GM19463 (cell line): Measurements from ENCODE around the gene GRK3.
"Not testable (repeated sequence)": the region's sequence is repeated elsewhere in the genome, so short reads cannot be mapped to it uniquely, and the experiment has no call there.

Source experiments
- ATAC-seq: cut with Tn5 transposase; IDR thresholded peaks from one replicate; pipeline ENCODE4 v1.9.1; 2021; ENCODE audit warnings: mild to moderate bottlenecking, moderate library complexity; ENCODE audit not compliant: unreplicated experiment

The GRK3 gene

GRCh38 chr22:25570486-25570885, 6.0 kb downstream of the GRK3 start:
- no peak for ATAC-seq

GRCh38 chr22:25571969-25572707, 7.7 kb downstream of the GRK3 start:
- ATAC-seq: not testable (repeated sequence)

- peak; percentile 76 for ATAC-seq
Observed at GRCh38 chr22:25572708-25573171, 8.3 kb downstream of the GRK3 start.

GRCh38 chr22:25573841-25574240, 9.4 kb downstream of the GRK3 start:
- ATAC-seq: no peak

- ATAC-seq: no peak
Observed at GRCh38 chr22:25574736-25575135, 10.3 kb downstream of the GRK3 start.

GRCh38 chr22:25575674-25576392, 11.4 kb downstream of the GRK3 start:
- not testable (repeated sequence) for ATAC-seq

GRCh38 chr22:25581452-25581851, 17.0 kb downstream of the GRK3 start:
- ATAC-seq: not testable (repeated sequence)

GRCh38 chr22:25582946-25583345, 18.5 kb downstream of the GRK3 start:
- no peak for ATAC-seq

- ATAC-seq: not testable (repeated sequence)
Observed at GRCh38 chr22:25584993-25585392, 20.5 kb downstream of the GRK3 start.

- not testable (repeated sequence) for ATAC-seq
Observed at GRCh38 chr22:25589664-25590063, 25.2 kb downstream of the GRK3 start.

GRCh38 chr22:25593323-25593722, 28.8 kb downstream of the GRK3 start:
- not testable (repeated sequence) for ATAC-seq

GRCh38 chr22:25598609-25599008, 34.1 kb downstream of the GRK3 start:
- no peak for ATAC-seq

GRCh38 chr22:25602445-25602844, 38.0 kb downstream of the GRK3 start:
- ATAC-seq: no peak

- no peak for ATAC-seq
Observed at GRCh38 chr22:25602916-25603315, 38.4 kb downstream of the GRK3 start.

GRCh38 chr22:25605146-25605545, 40.7 kb downstream of the GRK3 start:
- not testable (repeated sequence) for ATAC-seq

GRCh38 chr22:25605565-25605964, 41.1 kb downstream of the GRK3 start:
- not testable (repeated sequence) for ATAC-seq

GRCh38 chr22:25611284-25611683, 46.8 kb downstream of the GRK3 start:
- ATAC-seq: not testable (repeated sequence)

GRCh38 chr22:25613131-25613530, 48.7 kb downstream of the GRK3 start:
- ATAC-seq: not testable (repeated sequence)

GRCh38 chr22:25613558-25613957, 49.1 kb downstream of the GRK3 start:
- not testable (repeated sequence) for ATAC-seq

- ATAC-seq: not testable (repeated sequence)
Observed at GRCh38 chr22:25614791-25615190, 50.3 kb downstream of the GRK3 start.

GRCh38 chr22:25621986-25622385, 57.5 kb downstream of the GRK3 start:
- no peak for ATAC-seq

GRCh38 chr22:25623310-25623734, 58.8 kb downstream of the GRK3 start:
- ATAC-seq: peak; percentile 92
